ENCODE results near the gene CECR2.

The CECR2 gene

DNA sequence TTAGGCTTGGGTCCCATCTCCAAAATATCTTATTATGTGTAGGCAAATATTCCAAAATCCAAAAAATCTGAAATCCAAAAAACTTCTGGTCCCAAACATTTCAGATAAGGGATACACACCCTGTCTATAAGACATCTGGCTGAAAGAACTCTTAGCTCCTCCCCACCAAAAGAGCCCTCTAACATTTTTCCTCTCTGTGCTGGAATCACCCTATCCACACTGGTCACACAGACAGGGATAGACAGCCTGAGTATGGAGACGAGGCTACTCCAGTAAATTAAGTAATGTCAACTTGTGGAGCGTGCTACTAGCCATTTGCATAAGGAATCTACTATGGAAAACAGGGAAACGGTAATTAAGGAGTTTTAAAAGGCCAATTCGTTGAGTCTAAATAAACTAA is 234.4 kb downstream of the CECR2 start:
- Histone ChIP-seq H3K4me3 (ENCODE audit: low read depth, low read length, poor library complexity, severe bottlenecking) (no peak overlapping the region), H3K36me3 (ENCODE audit: insufficient read depth, low read length) (peaks cover 45% of the 10 kb centered on the region), H3F3A (ENCODE audit: insufficient read depth, low read length) (no peaks in the 10 kb centered on the region), H4K20me1 (ENCODE audit: insufficient read depth, low read length) (no peaks in the 10 kb centered on the region), H3K4me1 (ENCODE audit: insufficient read depth, low read length, severe bottlenecking) (no peaks in the 10 kb centered on the region), H3K27me3 (ENCODE audit: insufficient read depth, low read length) (no peaks in the 10 kb centered on the region), H3K27ac (ENCODE audit: low read depth, low read length, poor library complexity, severe bottlenecking) (no peak overlapping the region), H2AFZ (ENCODE audit: low read length) (no peak overlapping the region), H3K4me2 (ENCODE audit: low read length) (no peak overlapping the region), H3K79me2 (ENCODE audit: insufficient read depth, low read length) (0 out of 2 replicates have a peak, but pooled peaks cover 4% of the 10 kb centered on the region), H3K9me2 (ENCODE audit: low read depth, low read length) (no peaks in the 10 kb centered on the region), H3K9me3 (ENCODE audit: low read length) (no peaks in the 10 kb centered on the region), H3K9ac (ENCODE audit: low read length) (no peak overlapping the region)
- TF ChIP-seq EZH2 (IDR thresholded peaks at IDR 0.05; ENCODE audit: borderline replicate concordance, low read length) (no peak), CTCF (IDR thresholded peaks at IDR 0.05; ENCODE audit: low read length) (no peak)

DNA sequence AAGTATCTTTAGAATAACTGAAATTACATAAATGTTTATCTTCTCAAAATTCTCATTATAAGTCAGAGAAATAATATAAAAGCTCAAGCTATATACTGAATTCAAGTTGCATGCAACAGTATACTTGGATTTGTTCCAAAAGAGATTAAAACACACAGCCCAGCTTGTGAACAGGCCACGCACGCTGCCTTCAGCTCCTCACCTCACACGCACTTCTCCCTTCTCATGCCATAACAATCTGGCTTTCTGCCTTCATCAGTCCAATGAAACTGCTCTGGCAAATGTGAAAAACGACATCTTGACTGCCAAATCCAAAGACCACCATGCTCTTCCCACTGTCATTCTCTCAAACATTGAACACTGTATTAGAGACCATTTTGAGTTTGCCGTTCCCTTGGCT is 237.2 kb downstream of the CECR2 start:
- H2AFZ ChIP-seq (ENCODE audit: low read length): no peak overlapping the region
- TF ChIP-seq CTCF (IDR thresholded peaks at IDR 0.05; ENCODE audit: low read length): no peak
- no peak for TF ChIP-seq EZH2 (IDR thresholded peaks at IDR 0.05; ENCODE audit: borderline replicate concordance, low read length)
- no peaks in the 10 kb centered on the region for H3K9me3 ChIP-seq (ENCODE audit: low read length)
- H3K36me3 ChIP-seq (ENCODE audit: insufficient read depth, low read length): peaks cover 45% of the 10 kb centered on the region
- H3K4me3 ChIP-seq (ENCODE audit: low read depth, low read length, poor library complexity, severe bottlenecking): no peak overlapping the region
- 0 out of 2 replicates have a peak, but pooled peaks cover 4% of the 10 kb centered on the region for H3K79me2 ChIP-seq (ENCODE audit: insufficient read depth, low read length)
- no peaks in the 10 kb centered on the region for H4K20me1 ChIP-seq (ENCODE audit: insufficient read depth, low read length)
- H3F3A ChIP-seq (ENCODE audit: insufficient read depth, low read length): no peaks in the 10 kb centered on the region
- no peaks in the 10 kb centered on the region for H3K27me3 ChIP-seq (ENCODE audit: insufficient read depth, low read length)
- H3K9ac ChIP-seq (ENCODE audit: low read length): no peak overlapping the region
- no peak overlapping the region for H3K4me2 ChIP-seq (ENCODE audit: low read length)
- H3K9me2 ChIP-seq (ENCODE audit: low read depth, low read length): no peaks in the 10 kb centered on the region
- no peak overlapping the region for H3K27ac ChIP-seq (ENCODE audit: low read depth, low read length, poor library complexity, severe bottlenecking)
- no peaks in the 10 kb centered on the region for H3K4me1 ChIP-seq (ENCODE audit: insufficient read depth, low read length, severe bottlenecking)
